ENCODE results near the gene RANBP3. TPM values are rescaled to one million over a fixed set of nuclear protein-coding genes. Genes with fewer than 3 reads are reported as not detected.
"Not testable (repeated sequence)": the region's sequence is repeated elsewhere in the genome, so short reads cannot be mapped to it uniquely, and the experiment has no call there.

The RANBP3 gene
- total RNA-seq, 1 donor from 2014 or later, result 122 TPM

- Mint-ChIP-seq H3K27me3 (ENCODE audit: low read depth) (no peaks in the 10 kb centered on the region), H3K36me3 (ENCODE audit: low read depth) (no peaks in the 10 kb centered on the region), H3K9me3 (no peaks in the 10 kb centered on the region), H3K27ac (ENCODE audit: unreplicated experiment) (peak overlapping the region; percentile 23), H3K4me1 (peaks cover 53% of the 10 kb centered on the region), H3K4me3 (no peak overlapping the region)
- TF ChIP-seq CTCF (conservative IDR thresholded peaks at IDR 0.05), result no peak
- no peak for DNase-seq (ENCODE audit: low read depth, low spot score)
These were observed 15.7 kb downstream of the RANBP3 start for GRCh38 chr19:5961969-5962945.

- H3K27ac Mint-ChIP-seq (ENCODE audit: unreplicated experiment); H3K36me3 Mint-ChIP-seq (ENCODE audit: low read depth); H3K27me3 Mint-ChIP-seq (ENCODE audit: low read depth); H3K4me3 Mint-ChIP-seq; H3K9me3 Mint-ChIP-seq; DNase-seq (ENCODE audit: low read depth, low spot score): not testable (repeated sequence)
- peaks cover 51% of the 10 kb centered on the region for H3K4me1 Mint-ChIP-seq
These were observed 16.3 kb downstream of the RANBP3 start for GRCh38 chr19:5961641-5961968.

GRCh38 chr19:5960005-5961001, 17.6 kb downstream of the RANBP3 start:
- TF ChIP-seq CTCF (conservative IDR thresholded peaks at IDR 0.05), result no peak
- no peak overlapping the region for H3K4me3 Mint-ChIP-seq
- no peaks in the 10 kb centered on the region for H3K36me3 Mint-ChIP-seq (ENCODE audit: low read depth)
- DNase-seq (ENCODE audit: low read depth, low spot score), result no peak
- H3K9me3 Mint-ChIP-seq, result no peaks in the 10 kb centered on the region
- no peaks in the 10 kb centered on the region for H3K27me3 Mint-ChIP-seq (ENCODE audit: low read depth)
- no peak overlapping the region for H3K27ac Mint-ChIP-seq (ENCODE audit: unreplicated experiment)
- H3K4me1 Mint-ChIP-seq, result peaks cover 58% of the 10 kb centered on the region

GRCh38 chr19:5959260-5960004, 18.5 kb downstream of the RANBP3 start:
- Mint-ChIP-seq H3K27me3 (ENCODE audit: low read depth) (no peaks in the 10 kb centered on the region), H3K4me3 (no peak overlapping the region), H3K27ac (ENCODE audit: unreplicated experiment) (peak overlapping the region; percentile 21), H3K9me3 (no peaks in the 10 kb centered on the region), H3K36me3 (ENCODE audit: low read depth) (no peaks in the 10 kb centered on the region), H3K4me1 (peaks cover 65% of the 10 kb centered on the region)
- TF ChIP-seq CTCF (conservative IDR thresholded peaks at IDR 0.05), result no peak
- DNase-seq (ENCODE audit: low read depth, low spot score), result no peak

- Mint-ChIP-seq H3K9me3 (no peaks in the 10 kb centered on the region), H3K27ac (ENCODE audit: unreplicated experiment) (peak overlapping the region; percentile 21), H3K4me1 (peaks cover 72% of the 10 kb centered on the region), H3K4me3 (no peak overlapping the region), H3K27me3 (ENCODE audit: low read depth) (no peaks in the 10 kb centered on the region), H3K36me3 (ENCODE audit: low read depth) (no peaks in the 10 kb centered on the region)
- TF ChIP-seq CTCF (conservative IDR thresholded peaks at IDR 0.05), result no peak
- no peak for DNase-seq (ENCODE audit: low read depth, low spot score)
These were observed 19.2 kb downstream of the RANBP3 start for GRCh38 chr19:5958851-5959122.
